GM21786 (cell line): ENCODE data around the gene CCDC88B.

Experiments
- ATAC-seq: cut with Tn5 transposase; IDR thresholded peaks from one replicate; pipeline ENCODE4 v1.9.1; 2021; ENCODE audit not compliant: unreplicated experiment

Gene CCDC88B

GRCh38 chr11:64382047-64382446 lies 42.0 kb downstream of the CCDC88B start:
- ATAC-seq = no peak

DNA sequence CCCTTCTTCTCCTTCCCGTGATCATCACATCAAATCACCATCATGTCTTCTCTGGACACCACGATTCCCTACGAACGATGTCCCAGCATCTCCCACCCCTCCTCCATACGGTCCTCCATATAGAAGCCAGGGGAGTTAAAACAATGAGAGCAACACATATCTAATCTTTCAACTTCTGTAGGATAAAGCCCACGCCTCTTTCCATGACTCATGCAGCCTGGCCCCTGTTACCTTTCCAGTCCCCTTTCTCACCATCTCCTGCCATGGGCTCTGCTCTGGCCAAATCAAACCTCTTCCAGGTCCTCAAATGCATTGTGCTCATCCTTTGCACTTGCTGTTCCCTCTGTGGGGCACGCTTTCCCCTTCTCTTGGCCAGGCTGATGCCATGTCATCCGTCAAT lies 42.6 kb downstream of the CCDC88B start:
- ATAC-seq = no peak

GRCh38 chr11:64383580-64383979 lies 43.6 kb downstream of the CCDC88B start:
- ATAC-seq = no peak

DNA sequence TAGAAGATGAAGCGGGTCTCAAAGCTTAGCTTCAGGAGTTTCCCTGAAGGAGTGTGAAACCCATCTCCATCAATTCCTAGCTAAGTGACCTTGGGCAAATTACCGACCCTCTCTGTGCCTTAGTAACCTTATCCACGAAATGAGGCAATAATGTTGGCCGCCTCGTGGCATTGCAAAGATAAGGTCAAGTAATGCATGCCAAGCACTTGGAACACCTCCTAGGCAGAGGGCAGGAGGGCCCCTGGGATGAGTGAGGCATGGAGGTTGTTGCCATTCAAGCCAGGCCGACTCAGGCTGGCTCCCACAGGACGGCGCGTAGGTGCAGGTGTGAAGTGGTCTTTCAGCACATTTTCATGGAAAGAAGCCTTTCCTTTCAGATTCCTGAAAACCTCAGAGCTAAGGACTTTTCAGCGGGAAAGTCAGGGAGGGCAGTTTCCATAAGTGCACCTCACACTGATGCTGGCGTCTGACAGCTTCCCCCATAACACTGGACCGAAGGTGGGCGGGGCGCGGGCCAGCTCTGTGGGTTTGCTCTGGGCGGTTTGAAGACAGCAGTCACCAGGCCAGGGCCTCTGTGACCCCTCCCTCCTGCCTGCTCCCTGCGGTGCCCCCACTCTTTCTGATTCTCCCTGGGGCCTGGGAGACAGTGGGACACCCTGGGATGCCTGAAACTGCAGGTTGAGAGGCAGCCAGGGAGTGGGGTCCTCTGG lies 44.2 kb downstream of the CCDC88B start:
- ATAC-seq = no peak

DNA sequence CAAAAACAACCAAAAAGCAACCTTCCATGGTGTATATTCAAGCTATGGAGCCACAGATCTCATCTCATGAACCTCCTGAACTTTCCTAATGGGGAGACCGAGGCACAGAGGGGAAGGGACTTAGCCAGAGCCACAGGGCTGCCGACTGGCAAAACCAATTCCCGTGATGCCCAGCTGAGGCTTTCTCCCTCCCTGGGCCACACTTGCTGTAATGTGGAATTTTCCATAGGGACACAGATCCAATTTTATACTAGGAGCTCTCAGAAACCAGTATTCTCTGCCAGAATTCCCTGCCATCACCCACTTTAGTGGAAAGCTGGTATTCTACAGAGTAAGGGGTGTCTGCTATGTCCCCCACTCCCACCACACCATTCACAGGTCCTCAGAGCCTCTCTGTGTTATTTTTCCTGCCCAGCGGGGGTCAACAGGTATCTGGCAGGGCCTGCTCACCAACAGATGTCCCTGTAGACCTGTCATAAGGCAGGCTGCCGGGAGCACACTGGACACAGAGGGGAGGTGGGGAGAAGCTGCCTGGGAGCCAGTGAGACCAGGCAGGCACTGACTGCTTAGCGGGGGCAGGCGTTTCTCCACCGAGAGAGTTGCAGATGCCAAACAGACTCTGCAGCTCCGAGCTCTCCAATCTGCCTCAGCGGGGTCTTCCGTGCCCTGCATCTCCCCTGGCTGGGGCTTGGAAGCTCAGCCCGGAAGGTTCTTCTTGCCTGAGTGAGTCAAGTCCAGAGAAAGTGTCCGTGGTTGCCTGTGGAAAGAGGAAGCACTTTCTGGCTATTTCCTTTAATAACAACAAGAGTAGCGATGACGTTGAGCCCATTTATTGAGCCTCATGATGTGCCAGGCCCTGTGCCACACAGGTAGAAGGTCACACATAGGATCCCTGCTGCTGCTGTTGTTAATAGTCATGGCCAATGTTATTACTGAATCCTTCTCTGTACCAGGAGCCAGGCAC lies 45.3 kb downstream of the CCDC88B start:
- no peak for ATAC-seq

- no peak for ATAC-seq
Observed at GRCh38 chr11:64385945-64386704, 46.1 kb downstream of the CCDC88B start.

DNA sequence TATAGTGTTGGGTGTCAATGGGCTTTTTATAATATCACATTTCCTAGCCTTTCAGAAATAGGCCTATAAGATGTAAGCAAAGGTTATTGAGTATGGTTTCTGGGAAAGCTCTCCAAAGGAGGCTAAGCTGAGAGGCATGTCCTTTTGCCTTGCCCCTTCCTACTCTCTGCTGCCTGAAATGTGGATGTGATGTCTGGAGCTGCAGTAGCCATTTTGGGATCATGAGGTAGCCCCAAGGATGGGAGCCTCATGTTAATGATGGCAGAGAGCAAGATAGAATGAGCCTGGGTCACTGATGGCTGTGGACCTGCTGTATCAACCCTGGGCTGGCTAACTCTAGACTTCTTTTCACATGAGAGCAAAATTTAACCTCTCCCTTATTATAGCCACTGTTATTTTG lies 47.9 kb downstream of the CCDC88B start:
- no peak for ATAC-seq

- ATAC-seq = no peak
Observed at GRCh38 chr11:64388894-64389293, 48.9 kb downstream of the CCDC88B start.

GRCh38 chr11:64389851-64390250 lies 49.8 kb downstream of the CCDC88B start:
- ATAC-seq = no peak

- ATAC-seq = no peak
Observed at GRCh38 chr11:64390558-64390957, 50.6 kb downstream of the CCDC88B start.

DNA sequence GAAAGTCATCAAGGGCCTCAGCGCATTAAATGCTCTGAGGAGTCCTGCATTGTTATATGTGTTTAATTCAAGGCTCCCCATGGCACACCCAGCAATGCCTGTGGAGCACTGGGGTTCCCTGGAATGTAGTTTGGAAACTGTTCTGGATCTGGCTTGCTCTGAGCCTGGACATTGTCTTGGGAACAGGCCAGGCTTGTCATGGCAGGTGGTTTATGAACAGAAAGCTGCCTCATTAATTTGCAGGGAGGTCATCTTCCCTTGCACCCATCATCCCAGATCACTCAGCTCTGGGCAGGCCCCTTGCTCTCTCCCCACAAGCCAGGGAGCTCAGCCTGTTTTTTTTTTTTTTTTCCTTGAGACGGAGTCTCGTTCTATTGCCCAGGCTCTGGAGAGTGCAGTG lies 51.8 kb downstream of the CCDC88B start:
- no peak for ATAC-seq

GRCh38 chr11:64395545-64396078 lies 55.6 kb downstream of the CCDC88B start:
- no peak for ATAC-seq

DNA sequence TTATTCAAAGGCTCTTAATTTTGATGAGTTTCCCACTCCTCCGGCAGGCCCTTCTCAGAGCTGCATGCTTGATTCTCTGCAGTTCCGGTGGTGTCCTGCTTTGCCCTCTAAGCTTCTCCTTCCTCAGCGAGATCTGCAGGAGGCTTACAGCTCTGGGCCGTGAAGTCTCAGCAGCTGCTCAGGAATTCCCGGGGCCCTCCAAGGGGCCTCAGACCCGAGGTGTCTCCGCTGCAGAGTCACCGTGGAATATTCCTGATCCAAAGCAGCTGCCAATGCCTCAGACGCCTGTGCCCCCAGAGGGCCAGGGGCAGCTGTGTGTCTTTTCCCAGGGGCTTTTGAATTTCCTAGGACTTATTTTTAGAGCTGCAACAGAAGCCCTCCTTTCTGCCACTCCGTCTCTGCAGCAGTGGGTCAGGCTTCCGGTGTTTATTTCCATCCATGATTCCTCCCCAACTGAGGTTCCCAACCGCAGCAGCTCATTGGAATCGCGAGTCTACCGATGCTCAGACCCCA lies 56.1 kb downstream of the CCDC88B start:
- no peak for ATAC-seq

DNA sequence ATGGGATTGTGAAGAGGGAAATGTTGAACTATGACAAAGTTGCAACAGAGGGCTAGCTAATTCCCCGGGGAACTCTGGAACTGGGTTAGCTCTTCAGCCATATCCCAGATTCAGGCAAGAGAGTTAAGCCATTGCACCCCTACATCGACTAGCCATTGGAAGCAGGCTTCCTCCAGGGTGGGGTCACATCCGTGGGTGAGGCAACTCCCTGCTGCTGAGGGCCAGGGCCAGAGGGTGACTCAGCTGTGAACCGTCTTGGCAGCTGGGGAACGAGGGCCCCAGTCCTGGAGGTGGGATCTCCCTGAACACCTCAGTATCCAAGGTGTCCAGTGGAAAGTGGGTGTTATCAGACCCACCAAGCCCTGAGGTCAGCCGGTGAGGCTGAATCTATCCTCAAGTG lies 60.1 kb downstream of the CCDC88B start:
- no peak for ATAC-seq

GRCh38 chr11:64400667-64401066 lies 60.7 kb downstream of the CCDC88B start:
- ATAC-seq = no peak

GRCh38 chr11:64401775-64402174 lies 61.8 kb downstream of the CCDC88B start:
- ATAC-seq = no peak

DNA sequence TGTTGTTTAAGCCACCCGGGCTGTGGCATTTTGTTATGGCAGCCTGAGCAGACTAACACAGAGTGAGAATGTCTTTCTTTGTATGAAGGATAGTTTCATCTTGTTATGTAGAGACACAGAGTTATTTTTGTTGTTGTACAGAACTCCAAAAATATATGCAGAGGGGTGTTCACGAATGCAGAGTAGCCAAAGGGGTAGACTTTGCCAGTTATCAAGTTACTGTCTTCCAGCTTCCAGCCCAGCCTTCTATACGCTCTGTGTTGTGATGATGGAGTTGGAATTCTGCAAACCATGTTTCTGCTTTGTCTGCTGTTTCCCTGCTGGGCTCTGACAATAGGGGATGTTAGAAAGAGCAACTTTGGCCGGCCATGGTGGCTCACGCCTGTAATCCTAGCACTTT lies 63.1 kb downstream of the CCDC88B start:
- ATAC-seq = no peak

DNA sequence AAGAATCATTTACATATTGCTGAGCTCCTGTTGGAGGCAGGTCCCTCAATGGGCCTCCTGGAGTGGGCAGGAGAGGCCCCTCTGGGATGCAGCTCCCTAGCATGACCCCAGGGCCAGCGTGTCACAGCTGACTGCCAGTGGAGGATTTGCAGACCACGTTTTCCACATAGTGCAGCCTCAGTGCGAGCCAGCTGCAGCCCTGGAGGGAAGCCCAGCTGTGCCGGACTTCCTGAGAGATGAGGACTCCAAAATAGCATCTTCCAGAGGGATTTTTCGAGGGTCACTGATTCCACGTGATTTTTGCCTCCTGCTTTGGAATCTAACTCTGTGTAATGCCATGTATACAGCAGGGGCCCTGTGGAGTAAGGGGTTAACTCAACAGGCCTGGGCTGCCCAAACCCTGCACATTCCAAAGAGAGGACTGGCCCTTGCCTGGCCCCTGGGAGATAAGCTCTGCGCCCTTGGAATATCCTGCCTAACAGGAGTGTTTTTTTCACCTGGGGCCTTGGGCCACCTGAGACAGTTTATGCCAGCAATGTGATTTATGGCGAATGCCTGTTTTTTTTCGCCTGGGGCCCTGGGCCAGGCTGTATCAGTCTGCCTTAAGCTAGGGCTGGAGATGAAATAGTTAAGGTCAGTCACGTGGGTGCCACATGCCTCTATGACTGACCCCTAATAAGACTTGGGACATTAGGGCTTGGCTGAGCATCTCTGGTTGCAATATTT lies 66.4 kb downstream of the CCDC88B start:
- ATAC-seq = no peak
